Karpas-422 (cell line): Measurements from ENCODE around the gene ATF7IP2. TPM values are rescaled to one million over a fixed set of nuclear protein-coding genes. Genes with fewer than 3 reads are reported as not detected.
"Not testable (repeated sequence)": the region's sequence is repeated elsewhere in the genome, so short reads cannot be mapped to it uniquely, and the experiment has no call there.

Source experiments
- DNase-seq: peaks from one replicate; pipeline ENCODE4 v3.0.0-alpha.2; 2015
- H2AFZ ChIP-seq: fragments of 200-600 bp; sonication (generic); 2 replicates; pipeline ENCODE4 v1.6.1; 2014; ENCODE audit warnings: antibody characterized with exemption, low read length, mixed read lengths
- H3K27ac ChIP-seq: fragments of 200-600 bp; sonication (generic); 2 replicates; pipeline ENCODE4 v1.5.1; 2014; ENCODE audit warnings: mild to moderate bottlenecking, low read length, moderate library complexity
- H3K27me3 ChIP-seq: fragments of 200-600 bp; sonication (generic); 2 replicates; pipeline ENCODE4 v1.6.1; 2014; ENCODE audit warnings: low read length, mixed read lengths
- H3K36me3 ChIP-seq: fragments of 200-600 bp; sonication (generic); 2 replicates; pipeline ENCODE4 v1.6.1; 2014; ENCODE audit warnings: low read length, mixed read lengths; ENCODE audit not compliant: insufficient read depth
- H3K4me1 ChIP-seq: fragments of 200-600 bp; sonication (generic); 2 replicates; pipeline ENCODE4 v1.6.1; 2014; ENCODE audit warnings: mild to moderate bottlenecking, low read length, mixed read lengths
- H3K4me2 ChIP-seq: fragments of 200-600 bp; sonication (generic); 2 replicates; pipeline ENCODE4 v1.6.1; 2014; ENCODE audit warnings: low read length, low read depth, mild to moderate bottlenecking; ENCODE audit not compliant: poor library complexity, severe bottlenecking
- H3K4me3 ChIP-seq: fragments of 200-600 bp; sonication (generic); 2 replicates; pipeline ENCODE4 v1.5.1; 2014; ENCODE audit warnings: mild to moderate bottlenecking, antibody characterized with exemption, low read length, mixed read lengths
- H3K79me2 ChIP-seq: fragments of 200-600 bp; sonication (generic); 2 replicates; pipeline ENCODE4 v1.6.1; 2014; ENCODE audit warnings: mild to moderate bottlenecking, low read length, mixed read lengths
- H3K9ac ChIP-seq: fragments of 200-600 bp; sonication (generic); 2 replicates; pipeline ENCODE4 v1.6.0; 2014; ENCODE audit warnings: low read length
- H3K9me2 ChIP-seq: fragments of 200-600 bp; sonication (generic), shearing (Covaris generic); replicated peaks from 2 replicates; pipeline ENCODE4 v1.6.0; 2014; ENCODE audit warnings: mild to moderate bottlenecking, low read length, moderate library complexity; ENCODE audit not compliant: insufficient read depth
- H3K9me3 ChIP-seq: fragments of 300-700, 200-600 bp; sonication (generic); 2 replicates; pipeline ENCODE4 v1.6.1; 2014; ENCODE audit warnings: low read length, mixed read lengths
- H4K20me1 ChIP-seq: fragments of 200-600 bp; sonication (generic); 2 replicates; pipeline ENCODE4 v1.6.1; 2014; ENCODE audit warnings: mild to moderate bottlenecking, antibody characterized with exemption, low read length, low read depth; ENCODE audit not compliant: insufficient read depth
- total RNA-seq: library from RNA; depleted of rRNA; stranded (reverse); fragments of >200 nt; shearing (Covaris generic); gene quantifications from 2 replicates; pipeline ENCODE4 v1.2.3, GENCODE V29; 2014; ENCODE audit warnings: low replicate concordance; rRNA removed

Gene ATF7IP2
- 31.0 and 57.3 TPM in 2 replicates for total RNA-seq

- no peaks in the 10 kb centered on the region for H4K20me1 ChIP-seq
- H3K27me3 ChIP-seq: no peaks in the 10 kb centered on the region
- H3K79me2 ChIP-seq: peaks cover 47% of the 10 kb centered on the region
- H3K4me2 ChIP-seq: peak within 1 kb of the TSS; percentile 83
- H3K27ac ChIP-seq: peak within 1 kb of the TSS; percentile 40
- H3K4me3 ChIP-seq: peak within 1 kb of the TSS; percentile 87
- peak; percentile 98 for DNase-seq
- no peaks in the 10 kb centered on the region for H3K9me2 ChIP-seq
- peak within 1 kb of the TSS; percentile 81 for H3K9ac ChIP-seq
- H3K4me1 ChIP-seq: peaks cover 26% of the 10 kb centered on the region
- H2AFZ ChIP-seq: peak within 1 kb of the TSS; percentile 69
- peaks cover 21% of the 10 kb centered on the region; the same call in 1 of the 2 replicates for H3K36me3 ChIP-seq
- H3K9me3 ChIP-seq: no peaks in the 10 kb centered on the region; the same call in 1 of the 2 replicates
Observed at GRCh38 chr16:10385725-10386516, at the start of gene ATF7IP2. Gene ATF7IP2 (plus strand): TSS chr16:10386061. CDS start chr16:10430621, 44,560 bp downstream.

- DNase-seq: peak; percentile 88
- Histone ChIP-seq H3K4me1 (peaks cover 34% of the 10 kb centered on the region), H3K9me3 (peaks cover 24% of the 10 kb centered on the region)
Observed at GRCh38 chr16:10338426-10338825, 47.4 kb upstream of the ATF7IP2 start.

GRCh38 chr16:10339777-10340732, 45.8 kb upstream of the ATF7IP2 start:
- no peaks in the 10 kb centered on the region for H3K79me2 ChIP-seq
- H3K4me3 ChIP-seq: no peak overlapping the region
- H3K9me3 ChIP-seq: peaks cover 28% of the 10 kb centered on the region
- peaks cover 2% of the 10 kb centered on the region; the same call in 1 of the 2 replicates for H3K36me3 ChIP-seq
- H3K27ac ChIP-seq: peak overlapping the region; percentile 99
- H3K9ac ChIP-seq: no peak overlapping the region
- no peak overlapping the region for H2AFZ ChIP-seq
- peak; percentile 55 for DNase-seq
- no peaks in the 10 kb centered on the region for H3K9me2 ChIP-seq
- H3K4me1 ChIP-seq: peaks cover 27% of the 10 kb centered on the region
- H3K27me3 ChIP-seq: no peaks in the 10 kb centered on the region
- no peaks in the 10 kb centered on the region for H4K20me1 ChIP-seq
- H3K4me2 ChIP-seq: no peak overlapping the region

More at GRCh38 chr16:10338426-10338825, 47.4 kb upstream of the ATF7IP2 start:
- Histone ChIP-seq H3K27ac (peak overlapping the region; percentile 99), H3K36me3 (peaks cover 2% of the 10 kb centered on the region; the same call in 1 of the 2 replicates), H4K20me1 (no peaks in the 10 kb centered on the region), H3K79me2 (no peaks in the 10 kb centered on the region), H2AFZ (no peak overlapping the region), H3K4me2 (peak overlapping the region; percentile 58), H3K4me3 (0 out of 2 replicates have a peak overlapping the region, but pooled peaks have one; percentile 6), H3K27me3 (no peaks in the 10 kb centered on the region), H3K9me2 (no peaks in the 10 kb centered on the region), H3K9ac (peak overlapping the region; percentile 33; the same call in 1 of the 2 replicates)

- Histone ChIP-seq H3K9ac (no peak overlapping the region), H3K27ac (no peak overlapping the region), H3K4me1 (peaks cover 6% of the 10 kb centered on the region), H3K36me3 (peaks cover 2% of the 10 kb centered on the region; the same call in 1 of the 2 replicates), H3K27me3 (no peaks in the 10 kb centered on the region), H2AFZ (no peak overlapping the region), H3K4me2 (no peak overlapping the region), H3K9me3 (peaks cover 28% of the 10 kb centered on the region), H3K79me2 (no peaks in the 10 kb centered on the region), H4K20me1 (no peaks in the 10 kb centered on the region), H3K4me3 (no peak overlapping the region), H3K9me2 (no peaks in the 10 kb centered on the region)
- no peak for DNase-seq
Observed at GRCh38 chr16:10343124-10343760, 42.6 kb upstream of the ATF7IP2 start.

GRCh38 chr16:10344699-10345098, 41.2 kb upstream of the ATF7IP2 start:
- H3K79me2 ChIP-seq, DNase-seq, H3K36me3 ChIP-seq, H3K27me3 ChIP-seq, H2AFZ ChIP-seq, H4K20me1 ChIP-seq, H3K27ac ChIP-seq, H3K9me2 ChIP-seq, H3K4me2 ChIP-seq, H3K4me1 ChIP-seq, H3K4me3 ChIP-seq, H3K9ac ChIP-seq: not testable (repeated sequence)
- peaks cover 21% of the 10 kb centered on the region for H3K9me3 ChIP-seq

GRCh38 chr16:10345629-10346028, 40.2 kb upstream of the ATF7IP2 start:
- no peak for DNase-seq

GRCh38 chr16:10349851-10350250, 36.0 kb upstream of the ATF7IP2 start:
- no peaks in the 10 kb centered on the region for H3K36me3 ChIP-seq
- no peaks in the 10 kb centered on the region for H3K79me2 ChIP-seq
- H3K9me3 ChIP-seq: no peaks in the 10 kb centered on the region
- no peaks in the 10 kb centered on the region for H3K27me3 ChIP-seq
- H2AFZ ChIP-seq: no peak overlapping the region
- no peaks in the 10 kb centered on the region for H4K20me1 ChIP-seq
- H3K4me1 ChIP-seq: no peaks in the 10 kb centered on the region
- H3K9me2 ChIP-seq: no peaks in the 10 kb centered on the region
- H3K4me3 ChIP-seq: no peak overlapping the region
- H3K4me2 ChIP-seq: no peak overlapping the region
- no peak overlapping the region for H3K9ac ChIP-seq
- no peak for DNase-seq
- H3K27ac ChIP-seq: no peak overlapping the region

More at GRCh38 chr16:10345629-10346028, 40.2 kb upstream of the ATF7IP2 start:
- H3K27me3 ChIP-seq: no peaks in the 10 kb centered on the region
- no peaks in the 10 kb centered on the region for H3K36me3 ChIP-seq
- no peak overlapping the region for H3K4me2 ChIP-seq
- peaks cover 16% of the 10 kb centered on the region for H3K9me3 ChIP-seq
- no peak overlapping the region for H2AFZ ChIP-seq
- no peaks in the 10 kb centered on the region for H3K4me1 ChIP-seq
- H3K4me3 ChIP-seq: no peak overlapping the region
- no peaks in the 10 kb centered on the region for H3K79me2 ChIP-seq
- H3K9me2 ChIP-seq: no peaks in the 10 kb centered on the region
- H3K9ac ChIP-seq: no peak overlapping the region
- no peaks in the 10 kb centered on the region for H4K20me1 ChIP-seq
- no peak overlapping the region for H3K27ac ChIP-seq
